Trophoblast cell (in vitro differentiated cells and primary cell): ENCODE measurements around the gene UBA3.

Experiments
- DNase-seq, 2 donors: peaks; one replicate each; pipeline ENCODE4 v3.0.0-alpha.2; 2016
- H2AFZ ChIP-seq: 2 replicates; pipeline ENCODE4 v1.6.1; 2013; ENCODE audit warnings: low read length, moderate library complexity, mild to moderate bottlenecking; ENCODE audit not compliant: insufficient read depth, poor library complexity
- H2AK5ac ChIP-seq: 2 replicates; pipeline ENCODE4 v1.6.1; 2013; ENCODE audit warnings: mild to moderate bottlenecking, low read length
- H2BK120ac ChIP-seq: 2 replicates; pipeline ENCODE4 v1.6.1; 2013; ENCODE audit warnings: low read length, mild to moderate bottlenecking, moderate library complexity; ENCODE audit not compliant: insufficient read depth, poor library complexity
- H2BK12ac ChIP-seq: 2 replicates; pipeline ENCODE4 v1.6.1; 2013; ENCODE audit warnings: mild to moderate bottlenecking, low read length, moderate library complexity
- H2BK5ac ChIP-seq: 2 replicates; pipeline ENCODE4 v1.6.1; 2013; ENCODE audit warnings: low read length, low read depth, moderate library complexity, mild to moderate bottlenecking; ENCODE audit not compliant: poor library complexity
- H3K14ac ChIP-seq: 2 replicates; pipeline ENCODE4 v1.6.1; 2013; ENCODE audit warnings: mild to moderate bottlenecking, low read length
- H3K18ac ChIP-seq: 2 replicates; pipeline ENCODE4 v1.6.1; 2013; ENCODE audit warnings: mild to moderate bottlenecking, low read length
- H3K23ac ChIP-seq: 2 replicates; pipeline ENCODE4 v1.6.1; 2013; ENCODE audit warnings: low read length
- H3K27ac ChIP-seq: 2 replicates; pipeline ENCODE4 v1.5.1; 2013; ENCODE audit warnings: low read depth, mild to moderate bottlenecking, inconsistent platforms, low read length, moderate library complexity
- H3K27me3 ChIP-seq: 2 replicates; pipeline ENCODE4 v1.6.1; 2013; ENCODE audit warnings: inconsistent platforms, mild to moderate bottlenecking, low read length, moderate library complexity; ENCODE audit not compliant: insufficient read depth
- H3K36me3 ChIP-seq, 2 experiments: 1 replicate in 1 of 2; 2 replicates in 1 of 2; pipeline ENCODE4 v1.6.1; 2013; ENCODE audit warnings: low read length in 2 of 2, mild to moderate bottlenecking in 2 of 2, moderate library complexity in 1 of 2; ENCODE audit not compliant: insufficient read depth in 2 of 2, control insufficient read depth in 1 of 2
- H3K4ac ChIP-seq: 2 replicates; pipeline ENCODE4 v1.6.1; 2013; ENCODE audit warnings: low read depth, mild to moderate bottlenecking, low read length, moderate library complexity
- H3K4me1 ChIP-seq, 2 experiments: 1 replicate in 1 of 2; 2 replicates in 1 of 2; pipeline ENCODE4 v1.6.1; 2013; ENCODE audit warnings: low read length in 2 of 2, mild to moderate bottlenecking in 2 of 2, moderate library complexity in 1 of 2; ENCODE audit not compliant: insufficient read depth in 2 of 2, control insufficient read depth in 1 of 2
- H3K4me2 ChIP-seq: 2 replicates; pipeline ENCODE4 v1.6.1; 2013; ENCODE audit warnings: inconsistent platforms, mild to moderate bottlenecking, low read length, moderate library complexity
- H3K4me3 ChIP-seq: 2 replicates; pipeline ENCODE4 v1.5.1; 2013; ENCODE audit warnings: mild to moderate bottlenecking, low read depth, low read length, inconsistent platforms
- H3K79me1 ChIP-seq: one replicate; pipeline ENCODE4 v1.6.1; 2013; ENCODE audit warnings: low read length
- H3K79me2 ChIP-seq: 2 replicates; pipeline ENCODE4 v1.6.1; 2013; ENCODE audit warnings: low read length, mild to moderate bottlenecking; ENCODE audit not compliant: control insufficient read depth, insufficient read depth, poor library complexity
- H3K9ac ChIP-seq: 2 replicates; pipeline ENCODE4 v1.6.1; 2013; ENCODE audit warnings: mild to moderate bottlenecking, low read length
- H3K9me3 ChIP-seq: 2 replicates; pipeline ENCODE4 v1.6.1; 2013; ENCODE audit warnings: low read depth, mild to moderate bottlenecking, control low read depth, inconsistent platforms, low read length; ENCODE audit not compliant: insufficient read depth
- H4K12ac ChIP-seq: 2 replicates; pipeline ENCODE4 v1.6.1; 2013; ENCODE audit warnings: low read depth, mild to moderate bottlenecking, low read length, moderate library complexity
- H4K8ac ChIP-seq: 2 replicates; pipeline ENCODE4 v1.6.1; 2013; ENCODE audit warnings: low read depth, mild to moderate bottlenecking, low read length, moderate library complexity
- H4K91ac ChIP-seq: one replicate; pipeline ENCODE4 v1.6.1; 2013; ENCODE audit warnings: low read depth, mild to moderate bottlenecking, low read length, moderate library complexity
- WGBS: extraction: QIAGEN DNeasy Blood & Tissue Kit; methylation state at CpG from one replicate; pipeline ENCODE4 v1.1.7; 2013; ENCODE audit warnings: missing lambda C conversion rate; ENCODE audit not compliant: insufficient read length, insufficient coverage; ENCODE audit errors: extremely low coverage; 5-methylcytosine and 5-hydroxymethylcytosine counted together

The UBA3 gene

DNA sequence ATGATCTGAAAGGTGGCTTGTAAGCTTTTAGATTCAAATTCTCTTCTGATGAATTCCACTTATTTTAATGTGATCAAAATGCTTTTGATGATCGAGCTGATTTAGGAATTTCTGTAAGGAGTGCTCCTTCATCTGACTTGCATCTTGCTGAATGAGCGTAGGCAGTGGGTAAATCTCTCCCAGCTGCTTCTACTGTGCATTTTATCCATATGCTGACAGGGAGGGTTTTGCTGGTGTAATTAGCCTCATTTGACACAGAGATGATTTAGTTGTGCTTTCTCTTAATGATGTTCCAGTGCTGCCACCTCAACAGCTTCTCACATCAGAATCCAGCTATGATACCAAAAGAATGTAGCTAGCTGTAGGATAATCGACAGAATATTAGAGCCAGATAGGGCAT, 46.1 kb upstream of the UBA3 start:
- H3K79me2 ChIP-seq, result no peaks in the 10 kb centered on the region
- no peak overlapping the region for H3K18ac ChIP-seq
- no peak for DNase-seq
- H2AK5ac ChIP-seq, result no peak overlapping the region
- H4K91ac ChIP-seq, result no peak overlapping the region
- H3K79me1 ChIP-seq, result no peaks in the 10 kb centered on the region
- peaks cover 0 to 2% of the 10 kb centered on the region in 2 experiments for H3K4me1 ChIP-seq
- H3K4me2 ChIP-seq, result no peak overlapping the region
- no peaks in the 10 kb centered on the region for H3K9me3 ChIP-seq
- no peak overlapping the region for H2BK5ac ChIP-seq
- no peaks in the 10 kb centered on the region for H3K36me3 ChIP-seq
- no peak overlapping the region for H2BK12ac ChIP-seq
- no peak overlapping the region for H3K27ac ChIP-seq
- no peak overlapping the region for H4K12ac ChIP-seq
- no peaks in the 10 kb centered on the region for H3K27me3 ChIP-seq
- no CpG with 5 or more reads among the region's 3 CpGs for WGBS
- H3K4me3 ChIP-seq, result no peak overlapping the region
- H2AFZ ChIP-seq, result no peak overlapping the region
- H2BK120ac ChIP-seq, result no peak overlapping the region
- H3K4ac ChIP-seq, result no peak overlapping the region
- H3K9ac ChIP-seq, result no peak overlapping the region
- no peak overlapping the region for H3K23ac ChIP-seq
- no peak overlapping the region for H4K8ac ChIP-seq
- no peak overlapping the region for H3K14ac ChIP-seq

DNA sequence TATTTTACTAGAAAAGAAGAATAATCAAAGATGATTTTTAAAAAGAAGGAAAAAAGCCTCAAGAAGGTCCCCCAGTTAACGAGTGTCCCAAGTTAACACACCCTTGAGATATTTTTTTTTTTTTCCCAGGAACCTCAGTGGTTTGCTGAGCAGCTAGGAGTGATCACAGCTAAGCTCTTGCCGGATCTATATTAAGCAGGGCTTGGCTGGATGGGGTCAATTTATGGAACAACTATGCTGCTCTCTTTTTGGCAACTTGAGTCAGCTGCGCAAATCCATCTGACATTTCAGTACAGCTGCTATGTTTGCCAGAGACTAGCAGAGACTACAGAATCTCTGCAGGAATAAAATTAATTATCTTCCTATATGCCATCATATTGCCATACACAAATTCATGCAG, 42.2 kb upstream of the UBA3 start, which contains the start of gene LMOD3:
LMOD3 (minus strand) TSS at position 193 of the 400 bp plus-strand sequence. CDS start 209 bp downstream, outside the sequence.
- Histone ChIP-seq H3K4ac (no peak within 1 kb of the TSS), H2BK12ac (no peak within 1 kb of the TSS), H3K4me3 (no peak within 1 kb of the TSS), H3K27me3 (no peaks in the 10 kb centered on the region), H3K79me1 (no peaks in the 10 kb centered on the region), H2BK120ac (no peak within 1 kb of the TSS), H3K23ac (no peak within 1 kb of the TSS), H3K27ac (no peak within 1 kb of the TSS), H4K8ac (no peak within 1 kb of the TSS), H3K14ac (no peak within 1 kb of the TSS), H2AFZ (no peak within 1 kb of the TSS), H3K4me1 (peaks cover 0 to 2% of the 10 kb centered on the region in 2 experiments), H3K36me3 (no peaks in the 10 kb centered on the region), H4K12ac (no peak within 1 kb of the TSS), H3K9ac (no peak within 1 kb of the TSS), H3K9me3 (no peaks in the 10 kb centered on the region), H3K4me2 (no peak within 1 kb of the TSS), H3K18ac (no peak within 1 kb of the TSS), H4K91ac (no peak within 1 kb of the TSS), H3K79me2 (no peaks in the 10 kb centered on the region), H2AK5ac (no peak within 1 kb of the TSS), H2BK5ac (no peak within 1 kb of the TSS)
- no peak for DNase-seq
- WGBS, result no CpG with 5 or more reads among the region's 3 CpGs

- Histone ChIP-seq H3K79me1 (no peaks in the 10 kb centered on the region), H4K91ac (no peak overlapping the region)
- no CpG with 5 or more reads among the region's 8 CpGs for WGBS
Measured at GRCh38 chr3:69121950-69122349, 41.8 kb upstream of the UBA3 start.

DNA sequence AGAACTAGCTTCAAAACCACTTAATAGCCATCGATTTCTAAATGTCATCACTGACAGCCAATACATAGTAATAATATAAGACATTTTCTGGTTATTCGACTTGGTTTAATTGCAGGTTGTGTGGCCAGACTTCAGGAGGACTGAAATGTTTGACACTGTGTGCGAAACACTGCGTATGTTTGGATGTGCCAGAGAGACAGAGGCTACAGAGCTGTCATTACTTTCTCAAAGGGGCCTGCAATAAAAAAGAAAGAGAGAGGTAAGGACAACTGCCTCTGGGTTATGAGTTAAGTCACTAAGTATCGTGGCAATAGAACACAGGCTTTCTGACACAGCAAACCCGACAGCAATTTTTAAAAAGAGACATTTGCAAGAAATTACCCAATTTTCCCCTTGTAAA, 41.3 kb upstream of the UBA3 start:
- Histone ChIP-seq H3K18ac (no peak overlapping the region), H3K79me2 (no peaks in the 10 kb centered on the region), H4K91ac (no peak overlapping the region), H2AFZ (no peak overlapping the region), H3K23ac (no peak overlapping the region), H3K36me3 (no peaks in the 10 kb centered on the region), H3K27me3 (no peaks in the 10 kb centered on the region), H2BK5ac (no peak overlapping the region), H3K27ac (no peak overlapping the region), H3K79me1 (no peaks in the 10 kb centered on the region), H3K9me3 (no peaks in the 10 kb centered on the region), H2AK5ac (no peak overlapping the region), H3K4me2 (no peak overlapping the region), H3K4me1 (peaks cover 2% of the 10 kb centered on the region in 2 experiments), H2BK120ac (no peak overlapping the region), H4K12ac (no peak overlapping the region), H3K14ac (no peak overlapping the region), H3K4ac (no peak overlapping the region), H2BK12ac (no peak overlapping the region), H4K8ac (no peak overlapping the region), H3K9ac (no peak overlapping the region), H3K4me3 (no peak overlapping the region)
- DNase-seq, result no peak
- no CpG with 5 or more reads among the region's 6 CpGs for WGBS

More at GRCh38 chr3:69121950-69122349, 41.8 kb upstream of the UBA3 start:
- Histone ChIP-seq H3K79me2 (no peaks in the 10 kb centered on the region), H3K4me3 (no peak overlapping the region), H4K12ac (no peak overlapping the region), H2BK5ac (no peak overlapping the region), H3K27ac (no peak overlapping the region), H3K27me3 (no peaks in the 10 kb centered on the region), H2BK120ac (no peak overlapping the region), H3K14ac (no peak overlapping the region), H4K8ac (no peak overlapping the region), H3K9me3 (no peaks in the 10 kb centered on the region), H3K18ac (no peak overlapping the region), H2AK5ac (no peak overlapping the region), H2AFZ (no peak overlapping the region), H3K4me2 (no peak overlapping the region), H3K36me3 (no peaks in the 10 kb centered on the region), H2BK12ac (no peak overlapping the region), H3K9ac (no peak overlapping the region), H3K4ac (no peak overlapping the region), H3K4me1 (peaks cover 0 to 2% of the 10 kb centered on the region in 2 experiments), H3K23ac (no peak overlapping the region)
- DNase-seq, result no peak
